HepG2 (cell line): ENCODE data around the gene GABRB1. TPM values are rescaled to one million over a fixed set of nuclear protein-coding genes. Genes with fewer than 3 reads are reported as not detected.
A peak's percentile ranks its signal among the peaks of the same experiment; 100 is the strongest.

Source experiments
- ATAC-seq: fragments of 200-7000 bp; cut with Tn5 transposase; 3 replicates; pipeline ENCODE4 v1.9.1; 2020; ENCODE audit warnings: mild to moderate bottlenecking, moderate library complexity
- BruUV-seq: library from RNA; stranded (reverse); fragments of 400-500 nt; replicated peaks from 2 replicates; lab custom pipeline; 2021; lab: Mats Ljungman, UMichigan
- CTCF ChIA-PET: fragments of 300-600 bp; formaldehyde crosslinking; extraction: SDS; loops from one replicate; lab custom pipeline; 2021; ENCODE audit warnings: low total read pairs, inconsistent platforms, low intra/inter-chr PET ratio; lab: Yijun Ruan, JAX
- POLR2A ChIA-PET: fragments of 350-600 bp; sonication (Branson Sonifier 250); formaldehyde crosslinking; loops from one replicate; lab custom pipeline; 2020; ENCODE audit warnings: antibody characterized with exemption, inconsistent platforms; lab: Yijun Ruan, JAX
- DNase-seq: peaks from one replicate; pipeline ENCODE4 v3.0.0-alpha.2; 2015; ENCODE audit warnings: low spot score
- FAIRE-seq: peaks from 3 replicates; lab custom pipeline; 2011; peaks lifted over from hg19 to GRCh38; lab: Jason Lieb, UNC
- H2AFZ ChIP-seq: one replicate; pipeline ENCODE4 v1.6.1; 2011; ENCODE audit warnings: low read length, inconsistent platforms
- H3K27ac ChIP-seq: fragments of 300-600 bp; 3 replicates; pipeline ENCODE4 v1.8.0; 2011; ENCODE audit warnings: mixed run types, mild to moderate bottlenecking, mixed read lengths, low read length, inconsistent platforms; ENCODE audit not compliant: insufficient read depth; ENCODE audit errors: extremely low read length
- H3K27me3 ChIP-seq, 2 experiments: fragments of 200-600 bp in 1 of 2; 2 replicates in 1 of 2; 3 replicates in 1 of 2; pipeline versions ENCODE4 v1.6.0 to v1.8.0; 2011; ENCODE audit warnings: low read length in 2 of 2, mild to moderate bottlenecking in 2 of 2, moderate library complexity in 2 of 2, inconsistent platforms in 1 of 2; ENCODE audit not compliant: insufficient read depth in 2 of 2, control insufficient read depth in 1 of 2
- H3K36me3 ChIP-seq, 2 experiments: fragments of 200-600 bp in 1 of 2; replicated peaks in 1 of 2; 2 replicates in 1 of 2; 3 replicates in 1 of 2; pipeline versions ENCODE4 v1.5.1 to v1.8.0; 2011; ENCODE audit warnings: low read length in 2 of 2, inconsistent platforms in 1 of 2; ENCODE audit not compliant: insufficient read depth in 2 of 2, control insufficient read depth in 1 of 2
- H3K4me1 ChIP-seq: 2 replicates; pipeline ENCODE4 v1.5.1; 2012; ENCODE audit warnings: low read length, inconsistent platforms; ENCODE audit not compliant: insufficient read depth
- H3K4me2 ChIP-seq: 2 replicates; pipeline ENCODE4 v1.6.0; 2011; ENCODE audit warnings: low read depth, low read length, inconsistent platforms
- H3K4me3 ChIP-seq, 3 experiments: fragments of 200-600 bp in 1 of 3; sonication (generic), shearing (Covaris generic) in 1 of 3; replicated peaks in 1 of 3; 2 replicates each; pipeline ENCODE4 v1.5.1; 2011 to 2016; ENCODE audit warnings: low read length in 3 of 3, inconsistent platforms in 2 of 3, low read depth in 2 of 3, mild to moderate bottlenecking in 2 of 3, control low read depth in 1 of 3, mixed read lengths in 1 of 3; ENCODE audit not compliant: insufficient read depth in 1 of 3
- H3K79me2 ChIP-seq: one replicate; pipeline ENCODE4 v1.6.1; 2011; ENCODE audit warnings: low read length, inconsistent platforms; ENCODE audit not compliant: insufficient read depth
- H3K9ac ChIP-seq: 2 replicates; pipeline ENCODE4 v1.6.0; 2011; ENCODE audit warnings: mild to moderate bottlenecking, low read depth, low read length, inconsistent platforms; ENCODE audit not compliant: insufficient read depth
- H3K9me3 ChIP-seq: 2 replicates; pipeline ENCODE4 v1.5.1; 2012; ENCODE audit warnings: mild to moderate bottlenecking, low read length
- H4K20me1 ChIP-seq: 2 replicates; pipeline ENCODE4 v1.6.0; 2011; ENCODE audit warnings: inconsistent platforms, mild to moderate bottlenecking, low read length, moderate library complexity; ENCODE audit not compliant: insufficient read depth
- ATRX ChIP-seq: sonication (generic); formaldehyde crosslinking; IDR thresholded peaks from 2 replicates; pipeline ENCODE4 v1.4.0; 2020; ENCODE audit warnings: missing genetic modification reagents, borderline replicate concordance
- PHB2 ChIP-seq: fragments of 450-650 bp; IDR thresholded peaks from 2 replicates; pipeline ENCODE4 v1.6.1; 2018; ENCODE audit not compliant: partially characterized antibody
- RARA ChIP-seq: IDR thresholded peaks from 2 replicates; pipeline ENCODE4 v1.6.1; 2016; ENCODE audit warnings: missing genetic modification reagents, missing compliant biosample characterization
- TSC22D2 ChIP-seq: sonication (generic); formaldehyde crosslinking; IDR thresholded peaks from 2 replicates; pipeline ENCODE4 v1.5.1; 2020; ENCODE audit warnings: missing genetic modification reagents, mild to moderate bottlenecking, borderline replicate concordance
- ZNF512B ChIP-seq: sonication (generic); formaldehyde crosslinking; IDR thresholded peaks from 2 replicates; pipeline ENCODE4 v1.5.1; 2020; ENCODE audit warnings: missing genetic modification reagents, mild to moderate bottlenecking, borderline replicate concordance
- ZSCAN31 ChIP-seq: sonication (generic); formaldehyde crosslinking; IDR thresholded peaks from 2 replicates; pipeline ENCODE4 v1.5.0; 2020; ENCODE audit warnings: low read depth, mild to moderate bottlenecking, missing genetic modification reagents
- WGBS: methylation state at CpG from one replicate; pipeline ENCODE4 v1.1.6; 2017; ENCODE audit warnings: low lambda C conversion rate; 5-methylcytosine and 5-hydroxymethylcytosine counted together
- in situ Hi-C: cut with HindIII; loops from 2 replicates; pipeline ENCODE4 v1.10.0; 2017; ENCODE audit warnings: low pct_unique_long_range_greater_than_20kb; ENCODE audit not compliant: extremely low pct_ligation_motif_present
- intact Hi-C: fragments of 100-400 bp; cut with micrococcal nuclease; formaldehyde crosslinking; loops from one replicate; pipeline ENCODE4 v1.10.0; 2022; ENCODE audit not compliant: unreplicated experiment
- polyA plus RNA-seq, 8 experiments: library from polyadenylated mRNA; depleted of rRNA in 3 of 8; stranded (reverse) in 7 of 8; unstranded in 1 of 8; fragments of >200 nt; fragmentation: Illumina TruSeq in 4 of 8; extraction: Trizol in 4 of 8; gene quantifications; 2 replicates each; pipeline versions ENCODE4 v1.2.1 to v1.2.3, GENCODE V29; 2011 to 2016; ENCODE audit warnings: low read depth in 4 of 8, missing spikeins in 1 of 8, mixed read lengths in 1 of 8; ENCODE audit not compliant: insufficient read depth in 1 of 8
- total RNA-seq, 5 experiments: library from RNA; depleted of rRNA; stranded (reverse); fragments of >200 nt; fragmentation: Illumina TruSeq; extraction: Trizol; gene quantifications; 2 replicates each; pipeline ENCODE4 v1.2.3, GENCODE V29; 2016; ENCODE audit warnings: low read depth in 1 of 5

The GABRB1 gene
- total and polyA plus RNA-seq, 2 of the 13 experiments (the other 11 are each of a cell fraction or from before 2014, with no cell fraction given), result not detected

DNA sequence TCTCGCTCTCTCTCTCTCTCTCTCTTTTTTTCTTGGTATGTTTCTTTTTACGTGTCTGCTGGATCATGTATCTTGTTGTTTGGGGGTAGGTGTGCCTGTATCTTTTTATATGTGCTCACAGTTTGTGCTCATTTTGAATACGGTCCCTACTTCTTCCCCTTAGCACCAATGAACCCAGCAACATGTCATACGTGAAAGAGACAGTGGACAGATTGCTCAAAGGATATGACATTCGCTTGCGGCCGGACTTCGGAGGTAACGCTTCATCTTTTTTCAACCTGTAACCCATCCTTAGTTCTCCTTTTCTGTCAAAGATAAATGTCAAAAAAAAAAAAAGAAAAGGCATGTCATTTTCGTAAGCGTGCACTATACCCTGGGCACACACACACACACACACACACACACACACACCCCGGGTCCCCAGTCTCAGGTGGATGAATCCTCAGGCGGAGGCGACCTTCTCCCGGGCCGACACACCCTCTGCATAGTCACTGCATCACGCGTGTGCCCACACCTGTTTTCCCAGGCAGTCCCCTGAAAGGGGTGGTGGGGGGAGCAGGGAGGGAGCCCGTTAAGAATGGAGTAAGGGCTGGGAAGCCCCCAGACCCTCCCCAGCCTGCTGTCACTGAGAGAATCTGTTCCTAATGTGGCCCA is 511 bp downstream of the GABRB1 start:
- WGBS, result under 1% methylated on average over 18 of the region's 19 CpGs
- ATAC-seq (peak; percentile 69), FAIRE-seq (no peak), DNase-seq (no peak)
- Histone ChIP-seq H3K27ac (no peak overlapping the region), H3K4me2 (peak overlapping the region; percentile 85), H3K4me3 (peak overlapping the region; percentile 51 to 73 (median 51)), H3K4me1 (peaks cover 16% of the 10 kb centered on the region), H3K27me3 (peaks cover 0 to 9% of the 10 kb centered on the region in 2 experiments; a peak in 2 of 5 replicates), H3K9me3 (no peaks in the 10 kb centered on the region), H3K36me3 (no peaks in the 10 kb centered on the region), H4K20me1 (no peaks in the 10 kb centered on the region), H3K79me2 (no peaks in the 10 kb centered on the region), H3K9ac (peak overlapping the region; percentile 21; the same call in 1 of the 2 replicates), H2AFZ (peak overlapping the region; percentile 88)
- in situ Hi-C loops, result loop anchor here (10.0 kb wide), 1 partner anchor 97 kb away; no protein-coding TSS in a partner anchor
- intact Hi-C loops, result loop anchor here (1.0 to 10.0 kb wide), 4 partner anchors 95 to 353 kb away; no protein-coding TSS in a partner anchor
- ChIA-PET CTCF (interaction anchor here (2.6 to 3.8 kb wide), 2 partner anchors 100 to 188 kb away, joined by 14 to 22 read pairs; no protein-coding TSS in a partner anchor), POLR2A (no interaction called here)
- TF ChIP-seq TSC22D2 (CRISPR knock-in tag) (no peak), ATRX (no peak), PHB2 (no peak), ZSCAN31 (CRISPR knock-in tag) (peak; percentile 18; the same call in 1 of the 2 replicates), RARA (CRISPR knock-in tag) (no peak), ZNF512B (CRISPR knock-in tag) (0 out of 2 replicates have a peak, but pooled peaks have one; percentile 37)
- BruUV-seq, result no TSS peak
